ENCODE data around the gene ARHGEF1.

DNA sequence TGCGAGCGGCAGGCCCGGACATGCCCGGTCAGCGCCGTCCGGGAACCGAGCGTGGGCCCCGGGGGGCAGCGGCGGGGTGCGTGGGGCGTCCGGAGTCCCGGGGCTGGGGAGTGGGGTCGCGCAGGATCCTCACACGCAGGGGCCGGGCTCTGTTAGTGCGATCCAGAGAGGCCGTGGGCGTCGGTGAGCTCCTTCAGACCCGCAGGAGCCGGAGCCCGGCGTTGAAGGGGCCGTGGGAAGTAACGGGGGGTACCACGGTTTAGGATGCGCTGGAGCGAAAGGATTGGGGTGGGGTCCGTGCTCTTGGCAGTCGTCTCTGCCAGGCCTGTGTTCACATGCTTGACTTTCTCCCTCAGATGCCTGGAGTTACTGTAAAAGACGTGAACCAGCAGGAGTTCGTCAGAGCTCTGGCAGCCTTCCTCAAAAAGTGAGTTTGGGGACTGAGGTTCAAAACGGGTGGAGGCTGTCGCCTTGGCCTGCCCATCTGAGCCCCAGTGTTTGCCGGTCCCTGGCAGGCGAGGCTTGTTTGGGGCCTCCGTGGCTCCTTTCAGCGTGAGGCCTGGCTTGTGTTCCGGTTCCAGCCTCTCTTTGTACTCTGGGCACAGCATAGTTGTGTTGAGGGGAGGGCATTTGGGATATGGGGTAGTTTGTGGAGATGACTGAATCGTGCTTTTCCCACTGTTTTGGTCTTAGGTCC lies 22.4 kb upstream of the ARHGEF1 start:
- TF ChIP-seq CTCF (IDR thresholded peaks at IDR 0.05) (no peak), EZH2 (IDR thresholded peaks at IDR 0.05; ENCODE audit: borderline replicate concordance, insufficient read depth, low read depth, low read length, poor library complexity, severe bottlenecking) (no peak)
